NCI-H510A treated with DMSO at 0.1 percent for 48 hours (cell line): ENCODE results near the gene ZNF605.
A peak's percentile ranks its signal among the peaks of the same experiment; 100 is the strongest.
"Not testable (repeated sequence)": the region's sequence is repeated elsewhere in the genome, so short reads cannot be mapped to it uniquely, and the experiment has no call there.

Source experiments
- DNase-seq: peaks from one replicate; lab custom pipeline; 2025; lab: John Stamatoyannopoulos, UW

Gene ZNF605

GRCh38 chr12:132956011-132956788 is at the start of gene ZNF605:
TSS of gene ZNF605 (minus strand) at chr12:132956306. CDS start at chr12:132945635, 10,671 bp downstream.
- DNase-seq, result peak; percentile 82

- DNase-seq, result no peak
Observed at GRCh38 chr12:132998741-132999140, 42.6 kb upstream of the ZNF605 start.

GRCh38 chr12:132986885-132987225 is 30.7 kb upstream of the ZNF605 start:
- no peak for DNase-seq

GRCh38 chr12:132986001-132986884 is 30.1 kb upstream of the ZNF605 start, which contains the start of gene ZNF26:
TSS of gene ZNF26 (plus strand) at chr12:132986367. CDS start at chr12:132986841, 474 bp downstream.
- peak; percentile 93 for DNase-seq

GRCh38 chr12:132976870-132977269 is 20.8 kb upstream of the ZNF605 start:
- DNase-seq, result not testable (repeated sequence)

GRCh38 chr12:132972374-132972773 is 16.3 kb upstream of the ZNF605 start:
- no peak for DNase-seq

- DNase-seq, result no peak
Observed at GRCh38 chr12:132967736-132968135, 11.6 kb upstream of the ZNF605 start.

- DNase-seq, result no peak
Observed at GRCh38 chr12:132966676-132967415, 10.7 kb upstream of the ZNF605 start.

GRCh38 chr12:132965796-132966195 is 9.7 kb upstream of the ZNF605 start:
- DNase-seq, result no peak

GRCh38 chr12:132963947-132964346 is 7.8 kb upstream of the ZNF605 start:
- DNase-seq, result not testable (repeated sequence)

- DNase-seq, result not testable (repeated sequence)
Observed at GRCh38 chr12:132961790-132962189, 5.7 kb upstream of the ZNF605 start.

- DNase-seq, result peak; percentile 41
Observed at GRCh38 chr12:132955094-132956010, 754 bp downstream of the ZNF605 start.

- DNase-seq, result no peak
Observed at GRCh38 chr12:132954471-132955048, 1.5 kb downstream of the ZNF605 start.

GRCh38 chr12:132953771-132954170 is 2.3 kb downstream of the ZNF605 start:
- no peak for DNase-seq

- DNase-seq, result no peak
Observed at GRCh38 chr12:132953163-132953425, 3.0 kb downstream of the ZNF605 start.

- DNase-seq, result no peak
Observed at GRCh38 chr12:132952371-132953162, 3.5 kb downstream of the ZNF605 start.

- DNase-seq, result no peak
Observed at GRCh38 chr12:132951649-132952048, 4.5 kb downstream of the ZNF605 start.

- DNase-seq, result no peak
Observed at GRCh38 chr12:132950844-132951535, 5.1 kb downstream of the ZNF605 start.
